Activated CD4-positive, alpha-beta memory T cell treated with anti-CD3 and anti-CD28 coated beads, Interleukin-2, amount 10 ng/mL, durations not matched to agents 7 days and 5 days (primary cell): ENCODE measurements around the gene EEA1. TPM values are rescaled to one million over a fixed set of nuclear protein-coding genes. Genes with fewer than 3 reads are reported as not detected.

ENCODE experiments used
- CTCF ChIA-PET: fragments of 350-600 bp; sonication (Branson Sonifier 250); formaldehyde crosslinking; loops from one replicate; lab custom pipeline; 2021; ENCODE audit warnings: antibody characterized with exemption, inconsistent platforms; lab: Charles Lee
- POLR2A ChIA-PET: fragments of 350-600 bp; sonication (Branson Sonifier 250); formaldehyde crosslinking; loops from one replicate; lab custom pipeline; 2021; ENCODE audit warnings: antibody characterized with exemption; lab: Charles Lee
- DNase-seq: peaks from one replicate; pipeline ENCODE4 v3.0.0-alpha.2; 2020
- H3K27ac Mint-ChIP-seq: one replicate; pipeline ENCODE4 v1.8.0; 2021; ENCODE audit warnings: mild to moderate bottlenecking, mixed read lengths
- H3K27me3 Mint-ChIP-seq: one replicate; pipeline ENCODE4 v1.8.0; 2021; ENCODE audit warnings: mixed read lengths
- H3K36me3 Mint-ChIP-seq: one replicate; pipeline ENCODE4 v1.8.0; 2021; ENCODE audit warnings: low read depth, mixed read lengths
- H3K4me1 Mint-ChIP-seq: one replicate; pipeline ENCODE4 v1.8.0; 2021; ENCODE audit warnings: mixed read lengths
- H3K4me3 Mint-ChIP-seq: one replicate; pipeline ENCODE4 v1.8.0; 2021; ENCODE audit warnings: mild to moderate bottlenecking, mixed read lengths
- H3K9me3 Mint-ChIP-seq: one replicate; pipeline ENCODE4 v1.8.0; 2021; ENCODE audit warnings: mixed read lengths
- total RNA-seq, 2 experiments: library from RNA; stranded (reverse); gene quantifications; one replicate each; pipeline ENCODE4 v1.2.3, GENCODE V29; 2021

The EEA1 gene
- total RNA-seq, 2 experiments from 2014 or later, result 12.6 to 16.1 TPM

DNA sequence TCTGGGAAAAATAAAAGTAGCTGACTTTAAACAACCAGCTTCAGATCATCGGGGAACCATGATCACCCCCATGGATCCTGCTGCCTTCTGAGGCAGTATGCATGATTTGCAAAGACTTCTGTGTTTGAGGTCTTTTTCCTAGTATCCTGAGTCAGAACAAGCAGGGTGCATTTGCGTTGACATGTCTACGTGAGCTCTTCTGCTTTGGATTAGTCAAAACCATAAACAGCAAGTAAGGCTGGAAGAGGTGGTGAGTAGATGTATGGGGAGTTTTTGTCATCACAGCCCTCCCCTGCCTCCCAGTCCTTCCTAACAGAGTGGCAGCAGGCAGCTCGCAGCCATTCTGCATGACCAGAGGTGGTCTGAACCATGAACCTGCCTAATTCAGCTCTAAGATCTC lies 202.2 kb downstream of the EEA1 start:
- Mint-ChIP-seq H3K27me3 (peaks cover 7% of the 10 kb centered on the region), H3K4me1 (no peaks in the 10 kb centered on the region), H3K9me3 (peaks cover 2% of the 10 kb centered on the region), H3K27ac (no peak overlapping the region), H3K4me3 (no peak overlapping the region), H3K36me3 (no peaks in the 10 kb centered on the region)
- ChIA-PET CTCF (interaction anchor here (0.9 kb wide), 1 partner anchor 68 kb away, joined by 4 read pairs; no protein-coding TSS in a partner anchor), POLR2A (no interaction called here)
- DNase-seq, result no peak

DNA sequence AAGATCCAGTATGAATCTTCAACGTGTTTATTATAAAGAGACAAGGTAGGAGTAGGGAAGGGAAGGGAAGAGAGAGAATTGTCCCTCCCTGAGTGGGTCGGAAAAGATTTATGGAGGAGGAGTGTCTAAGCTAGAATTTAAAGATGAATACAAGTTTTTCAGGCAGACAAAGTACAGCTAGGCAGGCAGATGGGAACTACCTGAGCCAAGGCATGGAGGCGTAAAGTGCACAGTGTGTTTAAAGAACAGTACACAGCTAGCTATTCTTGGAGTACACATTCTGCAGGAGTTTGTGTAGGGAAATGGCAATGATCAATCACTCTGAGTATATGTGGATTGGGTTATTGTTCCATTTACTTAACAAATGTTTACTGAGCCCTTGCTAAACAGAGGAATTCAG lies 206.2 kb downstream of the EEA1 start:
- Mint-ChIP-seq H3K27ac (no peak overlapping the region), H3K36me3 (no peaks in the 10 kb centered on the region), H3K4me1 (no peaks in the 10 kb centered on the region), H3K27me3 (peaks cover 7% of the 10 kb centered on the region), H3K9me3 (peaks cover 2% of the 10 kb centered on the region), H3K4me3 (no peak overlapping the region)
- DNase-seq, result no peak
- POLR2A ChIA-PET, result no interaction called here
- CTCF ChIA-PET, result interaction anchor here (0.6 kb wide), 1 partner anchor 375 kb away, joined by 3 read pairs; no protein-coding TSS in a partner anchor

GRCh38 chr12:92721656-92722055 lies 207.4 kb downstream of the EEA1 start:
- ChIA-PET POLR2A (no interaction called here), CTCF (no interaction called here)
- no peaks in the 10 kb centered on the region for H3K4me1 Mint-ChIP-seq
- peaks cover 2% of the 10 kb centered on the region for H3K9me3 Mint-ChIP-seq
- no peak overlapping the region for H3K4me3 Mint-ChIP-seq
- no peaks in the 10 kb centered on the region for H3K36me3 Mint-ChIP-seq
- no peak for DNase-seq
- H3K27ac Mint-ChIP-seq, result no peak overlapping the region
- peaks cover 7% of the 10 kb centered on the region for H3K27me3 Mint-ChIP-seq

GRCh38 chr12:92721130-92721529 lies 208.0 kb downstream of the EEA1 start:
- Mint-ChIP-seq H3K27ac (no peak overlapping the region), H3K27me3 (peaks cover 7% of the 10 kb centered on the region), H3K4me1 (no peaks in the 10 kb centered on the region), H3K36me3 (no peaks in the 10 kb centered on the region), H3K4me3 (no peak overlapping the region), H3K9me3 (peaks cover 2% of the 10 kb centered on the region)
- CTCF ChIA-PET, result no interaction called here
- no peak for DNase-seq
- POLR2A ChIA-PET, result no interaction called here

Other genes starting within 250 kb of the EEA1 start
- under 1 TPM; 0.05 to 0.18 TPM for gene PLEKHG7, start 226.3 kb downstream of the EEA1 start, total RNA-seq